GM21529 (cell line): Measurements from ENCODE around the gene ANK3.

Experiments
- ATAC-seq: cut with Tn5 transposase; IDR thresholded peaks from one replicate; pipeline ENCODE4 v1.9.1; 2021; ENCODE audit not compliant: unreplicated experiment

ANK3 gene

GRCh38 chr10:60286559-60286958, 103.1 kb downstream of the ANK3 start:
- no peak for ATAC-seq

DNA sequence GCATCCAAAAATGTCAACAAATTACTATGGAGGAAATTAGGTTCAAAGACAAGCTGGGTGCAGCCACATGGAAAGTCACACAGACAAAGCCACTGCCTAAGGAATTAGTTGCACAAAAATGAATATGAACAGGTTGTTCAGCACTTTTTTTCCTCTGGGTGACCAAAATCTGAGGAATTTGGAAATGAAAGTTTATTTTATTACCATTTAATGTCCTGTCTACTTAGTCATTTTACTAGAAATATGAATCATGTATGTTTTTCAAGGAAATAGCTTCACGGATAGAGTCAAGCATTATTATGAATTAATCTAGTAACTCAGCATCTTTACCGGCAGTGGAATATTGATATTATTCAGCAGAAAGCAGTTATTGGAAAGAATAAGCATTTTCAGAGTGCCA, 106.3 kb downstream of the ANK3 start:
- ATAC-seq: no peak

DNA sequence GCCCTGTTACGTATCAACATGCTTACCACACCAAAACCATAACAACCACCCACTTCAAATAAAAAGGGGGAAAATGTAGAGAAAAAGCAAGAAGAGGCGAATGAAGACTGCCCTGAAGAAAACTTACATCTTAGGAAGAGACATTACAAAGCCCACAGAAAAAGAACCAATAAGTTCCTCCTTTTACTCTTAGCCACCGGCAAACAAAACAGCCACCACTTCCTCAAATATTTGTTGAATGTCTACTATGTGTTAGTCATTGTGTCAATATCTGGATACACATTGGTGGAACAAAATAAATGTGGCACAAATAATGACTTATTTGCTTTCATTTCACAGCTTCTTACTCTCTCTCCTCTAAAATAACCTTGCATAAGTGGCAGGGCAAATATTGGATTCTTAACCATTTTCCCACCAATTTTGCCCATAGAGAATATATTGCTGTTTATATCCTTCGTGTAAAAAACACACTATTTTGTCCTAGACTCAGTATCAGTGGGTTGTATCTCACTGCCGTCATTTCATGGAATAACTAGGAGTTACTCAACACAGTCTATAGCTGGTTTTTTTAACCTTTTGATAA, 106.8 kb downstream of the ANK3 start:
- ATAC-seq: no peak

GRCh38 chr10:60281792-60282353, 107.8 kb downstream of the ANK3 start:
- ATAC-seq: no peak

- no peak for ATAC-seq
Measured at GRCh38 chr10:60281331-60281730, 108.3 kb downstream of the ANK3 start.

- no peak for ATAC-seq
Measured at GRCh38 chr10:60280475-60280874, 109.2 kb downstream of the ANK3 start.

DNA sequence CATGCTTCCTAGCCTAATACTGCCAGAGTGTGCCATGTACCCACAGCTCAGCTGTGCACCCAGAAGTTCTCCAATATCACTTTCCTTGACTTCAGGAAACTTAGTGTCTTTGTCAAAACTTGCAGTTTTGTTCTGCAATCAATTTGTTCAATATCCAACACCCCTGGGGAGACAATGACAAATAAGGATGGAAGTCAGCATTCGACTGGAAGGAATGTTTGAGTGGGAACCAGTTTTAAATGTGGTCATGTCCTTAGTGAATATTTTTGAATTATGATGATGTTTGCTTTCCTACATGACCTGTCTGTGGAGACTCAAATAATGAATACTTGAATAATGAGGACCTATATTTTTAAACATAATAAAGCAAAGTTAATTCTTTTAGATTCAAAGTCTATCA, 112.0 kb downstream of the ANK3 start:
- no peak for ATAC-seq

DNA sequence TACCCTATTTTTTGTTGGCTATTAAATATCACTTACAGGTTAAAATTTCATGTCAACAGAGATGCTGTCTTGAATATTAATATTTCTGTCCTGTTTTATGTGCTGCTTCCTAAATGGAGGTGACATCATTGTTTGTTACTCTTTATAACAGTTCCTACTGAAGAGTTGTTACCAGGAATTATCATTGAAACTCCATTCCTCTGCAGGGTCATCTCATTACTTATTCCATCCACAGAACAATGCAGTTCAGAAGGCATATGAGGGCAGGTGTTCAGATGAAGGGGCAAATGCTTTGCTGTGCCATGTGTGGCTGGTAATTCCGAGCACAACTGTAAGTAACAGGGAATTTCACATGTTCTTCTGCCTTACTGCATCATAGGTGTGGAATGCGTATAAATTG, 113.4 kb downstream of the ANK3 start:
- no peak for ATAC-seq

GRCh38 chr10:60271319-60272040, 118.2 kb downstream of the ANK3 start:
- ATAC-seq: no peak

GRCh38 chr10:60270426-60270825, 119.2 kb downstream of the ANK3 start:
- ATAC-seq: no peak

DNA sequence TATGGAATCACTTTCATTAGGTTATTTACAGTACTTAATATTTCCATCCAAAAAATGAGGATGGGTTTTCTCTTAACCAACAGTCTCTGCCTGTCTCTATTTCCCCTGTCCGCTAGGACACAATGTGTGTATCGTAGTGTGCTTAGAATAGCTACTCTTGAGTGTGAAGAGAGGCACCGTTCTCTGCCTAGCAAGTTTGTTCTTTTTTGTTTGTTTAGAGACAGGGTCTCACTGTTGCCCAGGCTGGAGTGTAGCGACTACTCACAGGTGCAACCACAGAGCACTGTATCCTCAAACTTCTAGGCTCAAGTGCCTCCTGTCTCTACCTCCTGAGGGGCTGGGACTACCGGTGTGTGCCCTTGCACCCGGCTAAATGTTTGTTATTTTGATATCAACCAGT, 121.9 kb downstream of the ANK3 start:
- no peak for ATAC-seq

- no peak for ATAC-seq
Measured at GRCh38 chr10:60266513-60266912, 123.2 kb downstream of the ANK3 start.

DNA sequence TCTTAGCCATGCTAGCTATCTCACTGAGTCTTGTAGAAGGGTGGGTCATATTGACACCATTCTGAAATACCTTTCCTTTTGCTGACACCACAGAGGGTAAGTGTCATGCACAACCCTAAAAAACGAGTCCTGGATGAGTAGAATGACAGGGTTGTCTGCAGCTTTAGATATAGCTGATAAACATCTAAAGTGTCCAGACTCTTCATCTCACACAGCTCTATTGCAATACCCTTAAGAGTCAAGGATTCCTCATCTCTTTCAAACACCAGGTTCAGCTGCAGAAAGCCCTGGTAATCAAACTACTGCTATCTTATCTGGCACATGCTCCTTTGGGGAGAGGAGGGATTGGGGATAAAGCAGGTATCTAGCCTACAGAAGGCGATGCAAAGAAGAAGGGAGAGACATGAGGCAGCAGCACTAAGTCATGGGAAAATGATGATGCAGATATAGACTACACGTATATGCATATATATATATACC, 127.0 kb downstream of the ANK3 start:
- no peak for ATAC-seq

- ATAC-seq: no peak
Measured at GRCh38 chr10:60260321-60260720, 129.4 kb downstream of the ANK3 start.

DNA sequence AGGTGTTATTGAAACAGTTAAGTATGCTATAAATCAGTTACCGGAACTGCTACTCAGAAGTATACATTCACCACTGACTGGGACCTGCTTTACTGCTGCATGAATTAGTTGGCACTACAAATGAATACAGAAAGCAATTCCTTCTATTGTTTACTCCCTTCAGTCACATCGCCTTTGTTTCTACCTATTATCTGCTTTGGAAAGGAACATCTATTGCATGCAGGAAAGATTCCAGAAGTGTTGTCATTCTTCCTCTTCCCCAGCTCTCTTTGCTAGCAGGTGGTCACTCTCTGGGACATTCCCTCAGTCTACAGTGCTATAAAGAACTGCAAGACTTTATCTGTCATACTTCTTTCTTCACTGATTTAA, 131.3 kb downstream of the ANK3 start:
- ATAC-seq: no peak

DNA sequence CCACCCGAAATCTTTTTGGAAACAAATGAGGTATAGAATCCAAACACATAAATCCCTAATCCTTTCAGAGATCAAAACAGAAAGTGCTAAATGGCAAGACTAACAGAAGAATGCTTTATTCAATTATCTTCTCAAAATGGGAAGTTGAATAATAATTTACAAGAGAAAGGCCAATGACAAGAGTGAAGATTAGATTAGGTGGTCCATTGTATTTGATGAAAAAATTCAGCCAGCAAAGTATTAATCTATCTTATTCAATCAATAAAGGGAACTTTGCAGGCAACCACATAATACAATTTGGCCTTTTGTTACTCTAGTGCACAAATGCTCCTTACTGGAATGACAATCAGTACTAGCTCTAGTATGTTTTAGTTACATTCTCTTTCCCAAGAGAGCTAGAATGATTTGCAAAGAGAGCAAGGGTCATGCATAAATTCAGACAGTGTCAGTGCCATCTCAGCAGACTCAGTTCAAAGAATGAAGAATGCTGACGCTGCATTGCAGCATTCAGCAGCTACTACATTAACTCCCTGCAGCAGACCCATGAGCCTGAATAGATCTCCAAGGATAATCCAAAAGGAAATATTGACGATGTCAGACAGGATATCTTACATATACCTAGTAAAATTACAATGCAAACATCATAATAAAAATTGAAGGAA, 131.8 kb downstream of the ANK3 start:
- ATAC-seq: no peak

DNA sequence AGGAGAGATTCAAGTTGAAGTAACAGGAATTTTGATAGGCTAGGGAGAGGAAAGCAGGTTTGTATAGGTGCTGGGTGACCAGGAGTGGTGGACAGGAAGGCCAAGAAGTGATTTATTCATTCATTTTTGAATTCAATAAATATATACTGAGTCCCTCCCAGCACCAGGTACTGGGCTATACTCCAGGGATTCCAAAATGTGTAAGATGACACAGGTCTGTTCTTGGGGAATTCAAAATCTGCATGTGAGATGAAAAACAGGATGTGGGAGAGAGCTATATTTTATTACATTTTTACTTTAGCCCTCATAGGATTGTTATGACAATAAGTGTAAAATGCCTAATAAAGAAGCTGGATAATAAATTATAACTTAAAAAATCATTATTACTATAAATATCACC, 134.9 kb downstream of the ANK3 start:
- no peak for ATAC-seq

DNA sequence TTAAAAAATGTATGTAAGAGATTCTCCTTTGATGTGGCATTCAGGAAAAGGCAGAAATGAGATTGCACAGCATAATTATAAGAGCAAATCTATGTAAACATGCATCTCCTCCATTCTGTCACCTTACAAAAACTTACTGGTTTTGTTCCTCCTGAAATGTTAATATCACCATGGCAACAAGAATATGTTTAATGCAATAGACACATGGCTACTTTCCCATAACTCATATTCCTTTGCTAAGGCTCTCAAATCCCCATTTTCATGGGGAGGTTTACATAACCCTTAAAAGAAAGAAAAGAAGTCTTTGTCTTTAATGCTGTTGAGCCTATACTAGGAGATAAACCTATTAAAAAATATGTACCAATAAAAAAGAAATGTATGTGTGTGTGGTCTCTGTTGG, 136.2 kb downstream of the ANK3 start:
- no peak for ATAC-seq

DNA sequence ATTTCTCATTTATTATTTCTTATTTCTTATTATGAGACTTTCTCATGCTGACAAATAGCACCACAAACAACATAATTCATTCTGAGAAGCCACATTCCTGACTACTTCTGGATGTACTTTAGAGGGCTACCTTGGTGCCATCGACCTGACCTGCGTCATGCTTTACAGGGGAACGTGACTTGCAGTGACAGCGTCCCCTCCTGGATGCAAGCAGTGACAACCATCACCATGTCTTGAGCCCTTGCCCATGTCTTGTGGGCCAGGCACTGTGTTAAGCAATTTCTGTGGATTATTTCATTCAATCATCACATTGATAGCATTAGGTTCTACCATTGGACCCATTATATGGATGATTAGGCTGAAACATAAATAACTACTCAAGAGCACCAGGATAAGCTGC, 137.0 kb downstream of the ANK3 start:
- no peak for ATAC-seq

DNA sequence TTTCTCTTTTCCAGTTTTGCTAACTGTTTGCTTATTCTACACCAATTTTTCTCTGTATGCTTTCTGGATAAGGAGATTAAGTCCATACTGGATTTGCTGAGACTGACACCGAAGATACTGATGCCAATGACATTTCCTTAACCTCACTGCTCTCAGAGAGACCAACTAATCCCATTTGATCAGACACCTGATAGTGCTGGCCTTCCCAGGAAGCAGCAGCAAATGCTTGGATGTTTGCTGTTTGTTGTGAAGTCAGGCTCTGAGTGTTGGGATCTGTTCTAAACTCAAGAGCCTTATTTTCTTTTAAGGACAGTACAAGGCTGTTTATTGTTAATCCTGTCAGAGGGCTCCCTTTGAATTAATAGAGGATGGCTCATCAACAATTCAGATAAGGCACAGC, 143.3 kb downstream of the ANK3 start:
- no peak for ATAC-seq

- ATAC-seq: no peak
Measured at GRCh38 chr10:60239228-60239627, 150.4 kb downstream of the ANK3 start.

DNA sequence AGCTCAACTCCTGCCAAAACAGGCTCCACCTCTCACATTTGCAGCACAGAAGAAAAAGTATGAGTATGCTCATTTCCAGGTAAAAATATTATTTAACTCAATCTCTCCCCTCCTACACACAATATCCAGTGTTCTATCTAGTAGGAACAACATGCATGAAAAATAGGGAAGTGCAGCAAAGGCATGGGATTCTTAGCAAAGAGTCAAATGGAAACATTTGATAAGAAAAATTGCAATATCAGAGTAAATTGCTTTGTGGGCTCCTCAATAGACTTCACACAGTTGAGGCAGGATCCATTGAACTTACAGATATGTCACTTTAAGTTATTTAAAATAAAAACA, 150.9 kb downstream of the ANK3 start:
- ATAC-seq: no peak
